Activated T-helper 9 cell treated with anti-CD3 and anti-CD28 coated beads, Interleukin-2, amount 50 U/mL, for 16 hours (primary cell): ENCODE data around the gene CAPN13.

Source experiments
- DNase-seq: peaks from one replicate; pipeline ENCODE4 v3.0.0-alpha.2; 2020; ENCODE audit warnings: low read depth

The CAPN13 gene

GRCh38 chr2:30730736-30731647 is 76.3 kb downstream of the CAPN13 start:
- DNase-seq: no peak

DNA sequence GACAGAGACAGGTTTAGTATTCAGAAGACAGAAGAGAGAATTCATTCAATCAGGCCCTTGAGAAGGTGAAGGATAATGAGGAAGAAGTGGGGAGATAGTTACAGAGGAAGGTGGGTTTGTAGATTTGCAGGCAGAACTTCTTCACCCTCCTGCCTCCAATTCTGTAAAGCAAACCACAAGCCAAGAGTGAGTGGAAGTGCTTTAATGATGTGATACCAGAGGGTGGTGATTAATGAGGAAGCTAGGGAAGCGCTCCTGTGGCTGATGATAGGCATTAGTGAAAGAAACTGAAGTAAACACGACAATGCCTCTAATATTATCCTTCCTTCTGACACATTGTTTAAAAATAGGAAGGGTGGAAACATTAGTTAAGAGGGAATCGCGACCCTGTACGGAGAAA is 78.2 kb downstream of the CAPN13 start:
- no peak for DNase-seq

- no peak for DNase-seq
These were observed 84.1 kb downstream of the CAPN13 start for GRCh38 chr2:30722936-30723725.

DNA sequence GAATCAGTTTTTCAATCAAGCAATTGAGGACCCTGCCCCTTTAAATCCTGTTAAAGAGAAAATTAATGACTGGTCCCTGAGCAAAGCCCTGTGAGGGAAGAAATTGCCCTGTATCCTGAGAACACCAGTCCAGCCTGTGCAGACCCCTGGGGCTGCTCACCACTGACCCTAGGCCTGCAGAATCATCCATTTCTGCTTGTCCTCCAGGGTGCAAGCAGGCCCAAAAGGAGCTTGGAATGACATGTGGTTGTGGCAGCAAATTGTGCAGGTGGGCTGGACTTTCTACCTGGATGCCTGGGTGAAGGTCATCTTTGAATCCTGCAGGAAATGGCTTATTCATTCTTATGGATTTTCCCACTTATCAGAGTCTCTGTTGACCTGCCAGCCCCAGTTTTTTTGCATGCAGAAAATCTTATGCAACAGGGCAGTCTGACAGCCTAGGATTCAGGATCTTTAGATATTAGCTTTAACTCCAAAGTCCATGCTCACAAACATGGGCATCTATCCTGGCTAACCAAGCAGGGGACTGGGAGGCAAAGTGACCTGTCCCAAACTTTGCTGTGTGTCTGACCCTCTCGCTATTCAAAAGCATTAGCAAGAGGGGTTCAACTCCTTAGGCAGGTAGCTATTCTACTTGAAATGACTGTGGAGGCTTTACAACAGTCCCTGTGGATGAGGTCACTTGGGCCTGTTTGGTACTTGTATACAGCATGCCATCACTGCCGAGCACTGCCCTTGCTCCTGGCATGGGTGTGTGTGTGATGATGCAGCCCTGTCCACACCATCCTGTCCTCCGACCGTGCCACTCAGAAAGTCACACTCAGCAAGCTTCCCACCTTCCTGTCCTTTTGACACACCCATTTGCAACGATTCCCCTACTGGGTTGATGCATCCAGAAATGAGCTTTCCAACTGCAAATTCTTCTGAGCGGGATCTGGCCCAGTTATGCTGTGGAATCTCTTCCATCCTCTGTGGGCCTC is 85.3 kb downstream of the CAPN13 start:
- DNase-seq: no peak

- no peak for DNase-seq
These were observed 86.0 kb downstream of the CAPN13 start for GRCh38 chr2:30721241-30721640.

DNA sequence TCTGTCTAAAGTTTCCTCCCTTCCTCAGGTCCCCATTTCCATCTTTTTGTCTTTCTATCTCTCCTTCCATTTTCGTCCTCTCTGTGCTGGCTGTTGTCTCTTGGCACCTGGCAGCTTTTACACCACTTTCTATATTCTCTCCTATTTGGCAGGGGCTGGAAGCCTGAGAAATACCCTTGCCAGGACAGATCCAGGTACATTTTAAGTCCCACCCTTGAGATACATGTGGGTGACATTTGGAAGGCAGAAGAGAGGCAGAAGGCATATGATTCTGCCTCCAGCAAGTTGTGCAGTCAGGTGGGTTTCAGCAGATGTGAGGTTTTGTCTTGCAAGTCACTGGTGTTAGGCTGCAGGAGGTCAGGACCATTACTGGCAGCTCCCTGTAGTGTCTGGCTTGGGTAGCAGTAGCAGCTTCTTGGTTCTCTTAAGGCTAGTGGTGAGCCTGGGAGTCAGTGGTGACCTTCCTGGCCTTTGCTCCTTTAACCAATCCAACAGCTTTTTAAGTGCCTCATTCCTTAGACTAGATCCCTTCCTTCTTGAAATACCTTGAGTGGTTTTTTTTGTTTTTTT is 90.1 kb downstream of the CAPN13 start:
- no peak for DNase-seq

DNA sequence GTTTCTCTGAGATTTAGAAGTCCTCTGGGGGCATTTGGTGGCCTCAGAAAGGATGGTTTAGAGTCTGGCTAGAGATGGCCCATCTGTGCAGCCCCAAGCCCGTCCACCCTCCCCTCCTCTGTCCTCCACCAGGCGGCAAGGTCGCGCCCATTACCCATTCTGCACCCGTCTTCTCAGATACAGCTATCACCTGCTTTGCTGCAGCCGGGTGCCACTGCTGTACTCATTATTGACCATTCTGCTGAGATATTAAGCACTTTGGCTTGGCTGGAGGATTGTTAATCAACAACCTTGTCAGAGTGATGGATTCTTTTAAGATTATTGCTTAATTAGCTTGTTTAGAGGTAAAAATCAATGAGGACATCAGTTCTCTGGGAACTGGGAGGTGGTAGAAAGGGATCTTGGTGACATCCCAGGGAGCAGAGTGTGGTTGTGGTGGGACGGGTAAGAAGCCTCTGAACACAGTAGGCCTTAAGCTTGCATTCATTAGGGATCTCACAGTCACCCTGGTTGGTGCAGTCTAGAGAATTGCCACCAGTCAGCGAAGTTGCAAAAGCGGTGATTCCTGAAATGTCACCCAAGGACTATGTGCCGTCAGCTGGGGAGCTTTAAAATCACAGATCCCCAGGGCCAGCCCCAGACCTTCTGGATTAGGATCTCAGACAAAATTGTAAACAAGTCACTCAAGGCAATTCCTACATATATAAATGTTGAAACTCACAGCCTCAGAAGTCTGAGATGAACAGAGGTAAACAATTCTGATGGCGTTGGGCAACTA is 90.9 kb downstream of the CAPN13 start:
- no peak for DNase-seq

DNA sequence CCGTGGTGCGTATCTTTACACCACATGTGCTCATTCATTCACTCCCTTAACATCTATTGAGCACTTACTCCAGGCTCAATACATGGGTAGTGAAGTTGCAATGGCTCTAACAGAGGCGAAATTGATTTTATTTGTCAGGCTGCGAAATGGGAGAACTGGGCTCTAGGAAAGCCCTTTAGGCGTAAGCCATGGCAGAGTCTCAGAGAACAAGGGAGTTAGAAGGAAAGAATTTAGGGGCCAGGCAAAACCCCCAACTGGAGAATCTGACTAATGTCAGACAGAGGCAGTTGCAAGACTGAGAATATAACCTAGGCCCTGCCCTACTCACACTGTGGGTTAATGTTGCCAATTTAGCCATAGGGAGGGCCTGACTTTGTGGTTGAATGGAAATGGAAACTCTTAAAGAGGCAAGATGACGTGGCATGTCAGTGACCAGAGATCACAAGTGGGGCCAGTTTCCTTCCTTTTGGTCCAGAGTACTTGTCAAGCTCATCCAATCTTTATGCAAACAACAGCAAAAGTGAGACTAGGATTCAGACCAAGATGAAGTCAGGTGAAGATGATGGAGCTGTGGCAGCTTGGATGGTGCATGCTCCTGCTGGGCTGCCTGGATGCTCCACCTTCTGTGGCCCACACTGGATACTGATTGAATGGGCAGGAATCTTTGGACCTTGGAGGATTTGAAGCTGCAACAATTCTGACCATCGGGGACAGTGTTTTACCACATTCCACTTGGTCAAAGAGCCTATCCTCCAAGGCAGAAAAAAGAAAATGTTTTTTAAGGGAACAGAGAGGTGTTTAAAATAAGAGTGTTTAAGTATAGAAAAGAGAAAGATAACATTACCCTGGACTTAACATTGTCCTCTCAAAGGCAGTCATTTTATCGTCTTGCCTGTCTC is 92.2 kb downstream of the CAPN13 start:
- no peak for DNase-seq

- DNase-seq: no peak
These were observed 93.5 kb downstream of the CAPN13 start for GRCh38 chr2:30713698-30714097.

- peak; percentile 64 for DNase-seq
These were observed 95.6 kb downstream of the CAPN13 start for GRCh38 chr2:30711646-30712085.

DNA sequence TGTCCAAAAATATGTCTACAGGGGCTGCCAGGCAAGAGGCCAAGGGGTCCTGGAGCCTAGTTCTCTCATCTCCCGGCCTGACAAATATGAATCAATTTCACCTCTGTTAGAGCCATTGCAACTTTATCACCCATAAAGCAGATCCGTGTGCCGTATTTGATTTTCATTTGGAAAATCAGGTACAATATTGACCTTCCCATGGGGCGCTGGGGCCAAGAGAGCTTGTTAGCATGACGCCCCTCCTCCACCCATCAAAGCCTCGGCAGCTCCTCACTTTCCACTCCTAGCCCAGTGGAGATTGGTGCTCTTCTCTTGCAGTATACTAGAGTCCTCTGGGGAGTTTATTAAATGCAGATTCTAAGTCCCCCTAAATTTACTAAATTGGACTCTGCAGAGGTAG is 96.8 kb downstream of the CAPN13 start:
- DNase-seq: no peak

- no peak for DNase-seq
These were observed 97.2 kb downstream of the CAPN13 start for GRCh38 chr2:30710016-30710415.

DNA sequence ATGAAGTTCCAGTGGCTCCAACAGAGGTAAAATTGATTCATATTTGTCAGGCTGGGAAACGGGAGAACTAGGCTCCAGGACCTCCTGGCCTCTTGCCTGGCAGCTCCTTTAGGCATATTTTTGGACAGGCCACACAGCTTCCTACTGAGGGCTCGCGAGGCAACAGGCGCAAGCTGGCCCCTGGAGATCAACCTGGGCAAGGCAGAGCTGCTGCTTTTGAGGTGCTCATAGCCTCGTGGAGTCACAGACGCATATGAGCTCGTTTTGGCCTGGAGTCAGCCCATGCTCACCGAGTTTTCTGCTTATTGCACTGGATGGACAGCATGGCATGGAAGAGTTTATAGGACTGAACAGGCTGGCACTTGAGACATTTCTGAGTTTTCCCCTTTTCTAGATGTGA is 97.7 kb downstream of the CAPN13 start:
- DNase-seq: no peak

- DNase-seq: no peak
These were observed 98.6 kb downstream of the CAPN13 start for GRCh38 chr2:30708491-30709290.

- no peak for DNase-seq
These were observed 99.8 kb downstream of the CAPN13 start for GRCh38 chr2:30707304-30707903.

- DNase-seq: peak; percentile 58
These were observed 100.5 kb downstream of the CAPN13 start for GRCh38 chr2:30706534-30707303.

- no peak for DNase-seq
These were observed 101.3 kb downstream of the CAPN13 start for GRCh38 chr2:30705711-30706533.
